GM19099 (cell line): ENCODE results near the gene FAM204A.

Source experiments
- POLR2A ChIP-seq: IDR thresholded peaks from 3 replicates; pipeline ENCODE4 v1.6.1; 2011; ENCODE audit warnings: low read depth; ENCODE audit not compliant: insufficient read length; ENCODE audit errors: extremely low read depth

Gene FAM204A

GRCh38 chr10:118342638-118343020, 505 bp upstream of the FAM204A start:
- TF ChIP-seq POLR2A = no peak

- TF ChIP-seq POLR2A = no peak
Measured at GRCh38 chr10:118340486-118340885, 1.6 kb downstream of the FAM204A start.

GRCh38 chr10:118339111-118339510, 3.0 kb downstream of the FAM204A start:
- TF ChIP-seq POLR2A = no peak

- no peak for TF ChIP-seq POLR2A
Measured at GRCh38 chr10:118337356-118337755, 4.8 kb downstream of the FAM204A start.

- TF ChIP-seq POLR2A = no peak
Measured at GRCh38 chr10:118333871-118334270, 8.3 kb downstream of the FAM204A start.

GRCh38 chr10:118332948-118333710, 9.0 kb downstream of the FAM204A start:
- no peak for TF ChIP-seq POLR2A

GRCh38 chr10:118332236-118332635, 9.9 kb downstream of the FAM204A start:
- TF ChIP-seq POLR2A = no peak

GRCh38 chr10:118330295-118331076, 11.6 kb downstream of the FAM204A start:
- no peak for TF ChIP-seq POLR2A

- TF ChIP-seq POLR2A = no peak
Measured at GRCh38 chr10:118324140-118324539, 18.0 kb downstream of the FAM204A start.

GRCh38 chr10:118321724-118322575, 20.2 kb downstream of the FAM204A start:
- TF ChIP-seq POLR2A = no peak

GRCh38 chr10:118315629-118316028, 26.5 kb downstream of the FAM204A start:
- no peak for TF ChIP-seq POLR2A

- TF ChIP-seq POLR2A = no peak
Measured at GRCh38 chr10:118314882-118315281, 27.2 kb downstream of the FAM204A start.

GRCh38 chr10:118311505-118311904, 30.6 kb downstream of the FAM204A start:
- TF ChIP-seq POLR2A = no peak

- TF ChIP-seq POLR2A = no peak
Measured at GRCh38 chr10:118310822-118311221, 31.3 kb downstream of the FAM204A start.

GRCh38 chr10:118309911-118310310, 32.2 kb downstream of the FAM204A start:
- no peak for TF ChIP-seq POLR2A

GRCh38 chr10:118308664-118309063, 33.5 kb downstream of the FAM204A start:
- no peak for TF ChIP-seq POLR2A

GRCh38 chr10:118307859-118308258, 34.3 kb downstream of the FAM204A start:
- TF ChIP-seq POLR2A = no peak
